ENCODE results near the gene TMPRSS2. TPM values are rescaled to one million over a fixed set of nuclear protein-coding genes. Genes with fewer than 3 reads are reported as not detected.

Gene TMPRSS2
- polyA plus RNA-seq (ENCODE audit: insufficient read length in 10 of 10): under 1 TPM in 3 of 10 donors, not detected in 7; 0.18 to 0.87 (median 0.25) TPM
- long read RNA-seq, donor 1: 0 reads
- long read RNA-seq, donor 2: 0 reads
- long read RNA-seq, donor 3: 0 reads
- long read RNA-seq, donor 4: 0 reads
- long read RNA-seq, donor 5: 0 reads
- long read RNA-seq, donor 6: 0 reads
- long read RNA-seq, donor 7: 0 reads
- long read RNA-seq, donor 8: 0 reads
- long read RNA-seq, donor 9: 0 reads

GRCh38 chr21:41507521-41508414 lies at the start of gene TMPRSS2:
Gene TMPRSS2 (minus strand): TSS chr21:41508158. CDS start chr21:41498133, 10,025 bp downstream.
- DNase-seq: no peak

GRCh38 chr21:41555057-41555456 lies 47.1 kb upstream of the TMPRSS2 start:
- no peak for DNase-seq

GRCh38 chr21:41552254-41552653 lies 44.3 kb upstream of the TMPRSS2 start:
- DNase-seq: no peak

- DNase-seq: no peak
These were observed 40.8 kb upstream of the TMPRSS2 start for GRCh38 chr21:41548781-41549180.

GRCh38 chr21:41547111-41547510 lies 39.2 kb upstream of the TMPRSS2 start:
- no peak for DNase-seq

GRCh38 chr21:41545500-41546359 lies 37.8 kb upstream of the TMPRSS2 start:
- no peak for DNase-seq

- DNase-seq: no peak
These were observed 34.8 kb upstream of the TMPRSS2 start for GRCh38 chr21:41542727-41543126.

- no peak for DNase-seq
These were observed 29.4 kb upstream of the TMPRSS2 start for GRCh38 chr21:41537356-41537755.

GRCh38 chr21:41536827-41537103 lies 28.8 kb upstream of the TMPRSS2 start:
- no peak for DNase-seq

GRCh38 chr21:41536076-41536826 lies 28.3 kb upstream of the TMPRSS2 start:
- peak in 1 of 3 donors; percentile 1 for DNase-seq

GRCh38 chr21:41530366-41530765 lies 22.4 kb upstream of the TMPRSS2 start:
- DNase-seq: no peak

GRCh38 chr21:41529769-41530168 lies 21.8 kb upstream of the TMPRSS2 start:
- DNase-seq: no peak

GRCh38 chr21:41526478-41527087 lies 18.6 kb upstream of the TMPRSS2 start:
- DNase-seq: no peak

- DNase-seq: no peak
These were observed 15.2 kb upstream of the TMPRSS2 start for GRCh38 chr21:41523175-41523574.

- DNase-seq: no peak
These were observed 13.6 kb upstream of the TMPRSS2 start for GRCh38 chr21:41521489-41522027.

- DNase-seq: no peak
These were observed 12.8 kb upstream of the TMPRSS2 start for GRCh38 chr21:41520560-41521442.

- DNase-seq: no peak
These were observed 12.0 kb upstream of the TMPRSS2 start for GRCh38 chr21:41519806-41520559.

GRCh38 chr21:41518757-41519156 lies 10.8 kb upstream of the TMPRSS2 start:
- no peak for DNase-seq

- no peak for DNase-seq
These were observed 3.9 kb upstream of the TMPRSS2 start for GRCh38 chr21:41511858-41512257.
